GM23338 (cell line): ENCODE data around the gene BCL7C. TPM values are rescaled to one million over a fixed set of nuclear protein-coding genes. Genes with fewer than 3 reads are reported as not detected.
A peak's percentile ranks its signal among the peaks of the same experiment; 100 is the strongest.

Source experiments
- ATAC-seq: fragments of 200-7000 bp; cut with Tn5 transposase; 3 replicates; pipeline ENCODE4 v1.9.1; 2020
- DNase-seq: peaks from one replicate; pipeline ENCODE4 v3.0.0-alpha.2; 2015; ENCODE audit warnings: low spot score
- H2AFZ ChIP-seq: fragments of 200-600 bp; sonication (generic); 2 replicates; pipeline ENCODE4 v1.8.0; 2016; ENCODE audit warnings: antibody characterized with exemption, mild to moderate bottlenecking, moderate library complexity
- H3F3A ChIP-seq: fragments of 200-600 bp; sonication (generic); replicated peaks from 2 replicates; pipeline ENCODE4 v1.8.0; 2017; ENCODE audit warnings: antibody characterized with exemption, mixed run types, low read depth
- H3K27ac ChIP-seq: fragments of 200-600 bp; sonication (generic); 2 replicates; pipeline ENCODE4 v1.6.1; 2016; ENCODE audit warnings: low read depth
- H3K27me3 ChIP-seq: fragments of 200-600 bp; sonication (generic); 2 replicates; pipeline ENCODE4 v1.8.0; 2016; ENCODE audit warnings: mild to moderate bottlenecking, mixed run types, moderate library complexity; ENCODE audit not compliant: insufficient read depth
- H3K36me3 ChIP-seq: fragments of 200-600 bp; sonication (generic); 2 replicates; pipeline ENCODE4 v1.8.0; 2016; ENCODE audit warnings: mild to moderate bottlenecking; ENCODE audit not compliant: insufficient read depth
- H3K4me1 ChIP-seq: fragments of 200-600 bp; sonication (generic); 2 replicates; pipeline ENCODE4 v1.8.0; 2016; ENCODE audit warnings: mild to moderate bottlenecking, moderate library complexity; ENCODE audit not compliant: insufficient read depth
- H3K4me2 ChIP-seq: fragments of 200-600 bp; sonication (generic); 2 replicates; pipeline ENCODE4 v1.7.1; 2017; ENCODE audit warnings: mixed run types
- H3K4me3 ChIP-seq: fragments of 200-600 bp; sonication (generic); 2 replicates; pipeline ENCODE4 v1.6.1; 2016; ENCODE audit warnings: mixed run types
- H3K79me2 ChIP-seq: fragments of 200-600 bp; sonication (generic); replicated peaks from 2 replicates; pipeline ENCODE4 v1.8.0; 2017; ENCODE audit warnings: mild to moderate bottlenecking; ENCODE audit not compliant: insufficient read depth
- H3K9me2 ChIP-seq: fragments of 200-600 bp; sonication (generic); 2 replicates; pipeline ENCODE4 v1.8.0; 2017; ENCODE audit not compliant: insufficient read depth
- H4K20me1 ChIP-seq: fragments of 200-600 bp; sonication (generic); replicated peaks from 2 replicates; pipeline ENCODE4 v1.8.0; 2017; ENCODE audit warnings: mild to moderate bottlenecking; ENCODE audit not compliant: insufficient read depth
- H3K27ac Mint-ChIP-seq: 2 replicates; pipeline ENCODE4 v1.8.0; 2020; ENCODE audit warnings: inconsistent platforms, mild to moderate bottlenecking, moderate library complexity, mixed read lengths
- H3K27me3 Mint-ChIP-seq: 3 replicates; pipeline ENCODE4 v1.8.0; 2022; ENCODE audit warnings: low read depth, mild to moderate bottlenecking, moderate library complexity, mixed read lengths, inconsistent platforms; ENCODE audit not compliant: insufficient read depth, poor library complexity
- H3K36me3 Mint-ChIP-seq: 3 replicates; pipeline ENCODE4 v1.8.0; 2021; ENCODE audit warnings: low read depth, mild to moderate bottlenecking, inconsistent platforms, moderate library complexity, mixed read lengths
- H3K4me1 Mint-ChIP-seq: 3 replicates; pipeline ENCODE4 v1.8.0; 2020; ENCODE audit warnings: mild to moderate bottlenecking, inconsistent platforms, mixed read lengths
- H3K4me3 Mint-ChIP-seq: 3 replicates; pipeline ENCODE4 v1.8.0; 2021; ENCODE audit warnings: moderate library complexity, mild to moderate bottlenecking, inconsistent platforms, mixed read lengths
- H3K9me3 Mint-ChIP-seq: 3 replicates; pipeline ENCODE4 v1.8.0; 2020; ENCODE audit warnings: moderate library complexity, mild to moderate bottlenecking, inconsistent platforms, mixed read lengths
- CREB1 ChIP-seq: fragments of 250-450 bp; sonication (Bioruptor Pico); IDR thresholded peaks from 2 replicates; pipeline ENCODE4 v1.5.0; 2020; ENCODE audit warnings: low read depth, mild to moderate bottlenecking, moderate library complexity
- CTCF ChIP-seq, 2 experiments: fragments of 200-600 bp in 1 of 2; sonication (generic) in 1 of 2; conservative IDR thresholded peaks; 2 replicates each; pipeline versions ENCODE4 v1.5.1 to v1.6.1; 2016 to 2017; ENCODE audit warnings: antibody characterized with exemption in 2 of 2, low read depth in 2 of 2, mild to moderate bottlenecking in 2 of 2, moderate library complexity in 1 of 2
- ETS1 ChIP-seq: IDR thresholded peaks from 2 replicates; pipeline ENCODE4 v1.6.1; 2016; ENCODE audit warnings: antibody characterized with exemption
- EZH2phosphoT487 ChIP-seq: fragments of 200-600 bp; sonication (generic); IDR thresholded peaks from one replicate; pipeline ENCODE4 v1.8.1; 2018; ENCODE audit warnings: antibody characterized with exemption; ENCODE audit not compliant: unreplicated experiment
- JUNB ChIP-seq: IDR thresholded peaks from one replicate; pipeline ENCODE4 v1.6.1; 2016; ENCODE audit warnings: antibody characterized with exemption; ENCODE audit not compliant: unreplicated experiment
- NANOG ChIP-seq: IDR thresholded peaks from 2 replicates; pipeline ENCODE4 v1.6.1; 2016; ENCODE audit warnings: antibody characterized with exemption, borderline replicate concordance
- POLR2AphosphoS5 ChIP-seq: IDR thresholded peaks from 2 replicates; pipeline ENCODE4 v1.6.1; 2016; ENCODE audit warnings: antibody characterized with exemption, low read depth
- STAT1 ChIP-seq: IDR thresholded peaks from one replicate; pipeline ENCODE4 v1.6.1; 2016; ENCODE audit warnings: antibody characterized with exemption; ENCODE audit not compliant: unreplicated experiment
- ZNF114 ChIP-seq: fragments of 250-450 bp; sonication (Bioruptor Pico); IDR thresholded peaks from 2 replicates; pipeline ENCODE4 v1.5.0; 2020; ENCODE audit warnings: mild to moderate bottlenecking, moderate library complexity
- polyA plus RNA-seq: library from polyadenylated mRNA; unstranded; fragments of >200 nt; fragmentation: Nextera tagmentation; extraction: Ambion mirVana; gene quantifications from 2 replicates; pipeline ENCODE4 v1.2.1, GENCODE V29; 2016
- total RNA-seq: library from RNA; depleted of rRNA; stranded (reverse); fragments of >200 nt; shearing (Covaris generic); gene quantifications from 2 replicates; pipeline ENCODE4 v1.2.3, GENCODE V29; 2014

The BCL7C gene
- total and polyA plus RNA-seq, 2 experiments from 2014 or later: 17.5 to 22.1 TPM

GRCh38 chr16:30922420-30922959, 28.6 kb upstream of the BCL7C start:
- H3K9me3 Mint-ChIP-seq: no peaks in the 10 kb centered on the region
- H3K4me1 Mint-ChIP-seq: peaks cover 11% of the 10 kb centered on the region
- peak; percentile 20; the same call in 1 of the 2 replicates for TF ChIP-seq ZNF114 (CRISPR knock-in tag)
- TF ChIP-seq ETS1: peak; percentile 99
- no peak for TF ChIP-seq NANOG
- peak; percentile 94 for TF ChIP-seq CREB1 (CRISPR knock-in tag)
- Histone ChIP-seq H3K4me1 (peaks cover 9% of the 10 kb centered on the region; the same call in 1 of the 2 replicates), H3K27ac (peak overlapping the region; percentile 98; the same call in 1 of the 2 replicates), H3K4me2 (peak overlapping the region; percentile 86), H3K9me2 (no peaks in the 10 kb centered on the region), H2AFZ (no peak overlapping the region), H3K36me3 (no peaks in the 10 kb centered on the region; the same call in 1 of the 2 replicates), H3K79me2 (peaks cover 18% of the 10 kb centered on the region), H3F3A (peaks cover 10% of the 10 kb centered on the region; the same call in 1 of the 2 replicates), H3K4me3 (peak overlapping the region; percentile 76), H4K20me1 (peaks cover 4% of the 10 kb centered on the region; the same call in 1 of the 2 replicates), H3K27me3 (no peaks in the 10 kb centered on the region)
- ATAC-seq: peak; percentile 73
- H3K4me3 Mint-ChIP-seq: peak overlapping the region; percentile 99
- DNase-seq: peak; percentile 100
- peaks cover 6% of the 10 kb centered on the region for H3K36me3 Mint-ChIP-seq
- peak overlapping the region; percentile 100 for H3K27ac Mint-ChIP-seq
- H3K27me3 Mint-ChIP-seq: peaks cover 17% of the 10 kb centered on the region

- Histone ChIP-seq H3F3A (peaks cover 5% of the 10 kb centered on the region; the same call in 1 of the 2 replicates), H3K4me2 (peak overlapping the region; percentile 86), H4K20me1 (peaks cover 4% of the 10 kb centered on the region; the same call in 1 of the 2 replicates), H3K4me3 (peak overlapping the region; percentile 76), H3K27ac (peak overlapping the region; percentile 94), H3K27me3 (no peaks in the 10 kb centered on the region), H3K9me2 (no peaks in the 10 kb centered on the region), H3K79me2 (peaks cover 18% of the 10 kb centered on the region), H3K36me3 (no peaks in the 10 kb centered on the region; the same call in 1 of the 2 replicates), H2AFZ (no peak overlapping the region), H3K4me1 (peaks cover 7% of the 10 kb centered on the region; the same call in 1 of the 2 replicates)
- H3K27ac Mint-ChIP-seq: peak overlapping the region; percentile 99
- no peaks in the 10 kb centered on the region for H3K9me3 Mint-ChIP-seq
- peak overlapping the region; percentile 99 for H3K4me3 Mint-ChIP-seq
- peaks cover 6% of the 10 kb centered on the region for H3K36me3 Mint-ChIP-seq
- H3K27me3 Mint-ChIP-seq: peaks cover 21% of the 10 kb centered on the region
- H3K4me1 Mint-ChIP-seq: peaks cover 11% of the 10 kb centered on the region
- ATAC-seq (peak; percentile 30), DNase-seq (peak; percentile 99)
- TF ChIP-seq NANOG: no peak
- TF ChIP-seq EZH2phosphoT487: no peak
- TF ChIP-seq ETS1: no peak
- peak; percentile 94 to 95 for TF ChIP-seq CTCF (conservative IDR thresholded peaks at IDR 0.05; ENCODE audit: low read depth in 2 of 2)
- no peak for TF ChIP-seq STAT1
- peak; percentile 47 for TF ChIP-seq POLR2AphosphoS5
- TF ChIP-seq JUNB: no peak
- TF ChIP-seq ZNF114 (CRISPR knock-in tag): no peak
These were observed 28.0 kb upstream of the BCL7C start for GRCh38 chr16:30921748-30922419.
